GM19023 (cell line): ENCODE data around the gene ZNF140.

Source experiments
- ATAC-seq: cut with Tn5 transposase; IDR thresholded peaks from one replicate; pipeline ENCODE4 v1.9.1; 2021; ENCODE audit warnings: mild to moderate bottlenecking, moderate library complexity; ENCODE audit not compliant: unreplicated experiment

Gene ZNF140

DNA sequence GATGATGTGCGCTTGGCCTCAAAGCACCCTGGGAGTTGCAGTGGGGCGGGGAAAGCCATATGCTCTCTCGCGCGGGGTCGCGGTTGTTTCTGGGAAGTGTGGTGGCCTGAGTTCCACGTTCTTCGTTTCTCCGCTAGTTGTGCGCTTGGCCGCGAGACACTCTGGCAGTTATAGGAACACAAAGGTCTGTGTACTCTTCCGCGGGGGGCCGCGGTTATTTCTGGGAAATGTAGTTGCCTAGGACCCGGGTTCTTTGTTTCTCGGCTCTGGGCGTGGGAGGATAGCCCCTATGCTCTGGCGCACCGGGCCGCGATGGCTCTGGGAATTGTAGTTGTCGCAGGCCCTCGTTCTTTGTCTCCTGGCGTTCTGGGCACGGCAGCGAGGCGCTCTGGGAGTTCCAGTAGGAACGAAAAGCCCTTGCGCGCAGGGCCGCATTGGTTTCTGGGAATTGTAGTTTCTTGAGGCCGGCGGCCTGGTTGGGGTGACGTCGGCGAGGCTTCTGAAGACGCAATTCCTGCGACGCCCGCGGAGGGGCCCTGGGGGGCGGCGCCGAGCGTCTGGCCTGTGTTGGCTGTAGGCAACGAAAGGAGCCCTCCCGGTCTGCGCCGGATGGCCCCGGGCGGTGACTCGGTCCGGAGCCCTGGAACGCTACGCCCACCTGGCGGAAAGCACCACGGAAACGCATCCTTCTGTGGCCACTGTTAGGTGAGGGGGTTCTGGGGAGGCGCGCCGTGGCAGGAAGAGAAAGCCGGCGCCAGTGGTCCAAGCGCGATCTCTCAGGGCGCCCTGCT, at the start of gene ZNF140:
Gene ZNF140, plus strand, starts transcription at position 556 of the 791 bp plus-strand sequence. CDS start 398 bp downstream, outside the sequence.
- ATAC-seq = peak; percentile 77

DNA sequence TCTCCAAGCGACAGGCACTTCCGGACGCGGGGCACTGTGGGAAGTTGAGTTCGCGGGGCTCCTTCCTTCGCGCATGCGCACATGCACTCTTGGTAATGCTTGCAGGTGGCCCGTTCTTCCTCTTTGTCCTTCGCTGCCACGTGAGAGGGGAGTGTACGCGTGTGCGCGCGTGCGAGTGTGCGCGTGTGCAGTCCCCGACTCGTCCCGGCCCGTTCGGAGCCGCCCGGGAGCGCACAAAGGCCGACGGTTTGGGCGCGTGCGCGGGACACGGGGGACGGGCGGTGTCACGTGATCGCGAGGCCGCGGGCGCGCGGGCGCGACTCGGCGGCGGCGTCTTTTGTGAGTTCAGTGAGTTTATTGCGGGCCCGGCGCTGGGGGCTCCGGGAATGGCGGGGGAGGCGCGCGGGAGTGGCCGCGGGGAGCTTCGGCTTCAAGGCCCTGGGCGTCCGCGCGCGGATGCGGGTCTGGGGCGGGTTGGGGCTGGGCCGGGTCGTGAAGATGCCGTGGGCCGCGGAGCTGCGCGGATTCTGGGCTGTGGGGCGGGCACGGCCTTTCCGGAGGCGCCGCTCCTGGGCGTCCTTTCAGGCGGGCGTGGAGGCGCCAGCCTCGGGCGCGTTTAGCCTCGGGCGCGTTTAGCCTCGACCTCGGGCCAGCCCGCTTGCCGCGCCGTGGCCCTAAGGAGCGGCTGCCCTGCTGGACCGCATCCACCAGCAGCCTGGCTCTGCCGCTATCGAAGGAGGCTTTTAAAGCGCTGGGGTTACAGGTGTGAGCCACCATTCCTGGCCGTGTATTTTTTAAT, 43.3 kb upstream of the ZNF140 start, which contains the start of gene ZNF84:
Gene ZNF84, plus strand, starts transcription at position 303 of the 799 bp plus-strand sequence. CDS start 3,959 bp downstream, outside the sequence.
- peak; percentile 94 for ATAC-seq

DNA sequence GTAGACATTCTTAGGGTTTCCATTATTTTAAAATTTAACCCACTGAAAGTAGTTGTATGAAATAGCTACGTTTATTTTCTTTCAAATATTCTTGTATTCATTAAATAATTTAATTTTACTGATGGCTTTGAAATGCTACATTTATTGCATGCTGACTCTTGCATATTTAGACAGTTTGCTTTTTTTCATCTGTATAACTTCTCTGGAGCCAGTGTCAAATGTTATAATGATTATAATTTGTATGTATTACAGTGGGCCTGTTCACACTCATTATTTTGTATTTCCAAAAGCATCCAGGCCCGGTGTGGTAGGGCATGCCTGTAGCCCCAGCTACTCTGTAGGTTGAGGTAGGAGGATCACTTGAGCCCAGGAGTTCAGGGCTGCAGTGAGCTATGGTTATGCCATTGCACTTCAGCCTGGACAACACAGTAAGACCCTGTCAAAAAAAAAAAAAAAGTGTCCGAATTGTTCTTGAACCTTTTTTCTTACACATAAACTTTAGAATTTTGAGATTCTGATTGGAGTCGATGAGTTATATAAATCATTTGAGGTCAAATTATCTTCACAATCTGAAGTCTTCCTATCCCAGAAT, 42.5 kb upstream of the ZNF140 start:
- no peak for ATAC-seq

DNA sequence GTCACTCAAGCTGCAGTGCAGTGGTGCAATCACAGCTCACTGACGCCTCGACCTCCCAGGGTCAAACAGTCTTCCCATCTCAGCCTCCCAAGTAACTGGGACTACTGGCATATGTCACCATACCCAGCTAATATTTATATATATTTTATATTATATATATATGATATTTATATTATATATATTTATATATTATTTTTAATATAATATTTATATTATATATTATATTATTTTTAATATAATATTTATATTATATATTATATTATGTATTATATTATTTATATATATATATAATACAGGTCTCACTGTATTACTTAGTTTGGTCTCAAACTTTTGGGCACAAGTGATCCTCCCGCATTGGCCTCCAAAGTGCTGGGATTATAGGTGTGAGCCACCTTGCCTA, 34.0 kb upstream of the ZNF140 start:
- no peak for ATAC-seq

DNA sequence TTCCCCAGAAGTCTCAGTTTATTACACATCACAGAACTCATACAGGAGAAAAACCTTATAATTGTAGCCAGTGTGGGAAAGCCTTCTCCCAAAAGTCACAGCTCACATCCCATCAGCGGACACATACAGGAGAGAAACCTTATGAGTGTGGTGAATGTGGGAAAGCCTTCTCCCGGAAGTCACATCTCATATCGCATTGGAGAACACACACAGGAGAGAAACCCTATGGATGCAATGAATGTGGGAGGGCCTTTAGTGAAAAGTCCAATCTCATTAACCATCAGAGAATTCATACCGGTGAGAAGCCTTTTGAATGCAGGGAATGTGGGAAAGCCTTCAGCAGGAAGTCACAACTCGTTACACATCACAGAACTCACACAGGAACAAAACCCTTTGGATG, 23.3 kb upstream of the ZNF140 start:
- no peak for ATAC-seq

DNA sequence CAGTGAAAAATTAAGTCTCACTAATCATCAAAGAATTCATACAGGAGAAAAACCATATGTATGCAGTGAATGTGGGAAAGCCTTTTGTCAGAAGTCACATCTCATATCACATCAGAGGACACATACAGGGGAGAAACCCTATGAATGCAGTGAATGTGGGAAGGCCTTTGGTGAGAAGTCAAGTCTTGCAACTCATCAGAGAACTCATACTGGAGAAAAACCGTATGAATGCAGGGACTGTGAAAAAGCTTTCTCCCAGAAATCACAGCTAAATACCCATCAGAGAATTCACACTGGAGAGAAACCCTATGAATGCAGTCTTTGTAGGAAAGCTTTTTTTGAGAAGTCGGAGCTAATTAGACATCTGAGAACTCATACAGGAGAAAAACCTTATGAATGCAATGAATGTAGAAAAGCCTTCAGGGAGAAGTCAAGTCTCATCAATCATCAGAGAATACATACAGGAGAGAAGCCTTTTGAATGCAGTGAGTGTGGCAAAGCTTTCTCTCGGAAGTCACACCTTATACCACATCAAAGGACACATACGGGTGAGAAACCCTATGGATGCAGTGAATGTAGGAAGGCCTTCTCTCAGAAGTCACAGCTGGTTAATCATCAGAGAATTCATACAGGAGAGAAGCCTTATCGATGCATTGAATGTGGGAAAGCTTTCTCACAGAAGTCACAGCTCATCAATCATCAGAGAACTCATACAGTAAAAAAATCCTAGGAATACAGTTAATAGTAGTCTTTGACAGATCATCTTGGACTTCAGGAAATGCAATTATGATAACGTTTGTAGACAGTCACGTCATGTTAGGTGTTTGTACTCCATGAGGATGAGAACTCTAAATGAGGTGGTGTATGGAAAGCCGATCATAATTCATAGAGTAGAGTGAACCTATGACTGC, 22.3 kb upstream of the ZNF140 start:
- ATAC-seq = no peak

DNA sequence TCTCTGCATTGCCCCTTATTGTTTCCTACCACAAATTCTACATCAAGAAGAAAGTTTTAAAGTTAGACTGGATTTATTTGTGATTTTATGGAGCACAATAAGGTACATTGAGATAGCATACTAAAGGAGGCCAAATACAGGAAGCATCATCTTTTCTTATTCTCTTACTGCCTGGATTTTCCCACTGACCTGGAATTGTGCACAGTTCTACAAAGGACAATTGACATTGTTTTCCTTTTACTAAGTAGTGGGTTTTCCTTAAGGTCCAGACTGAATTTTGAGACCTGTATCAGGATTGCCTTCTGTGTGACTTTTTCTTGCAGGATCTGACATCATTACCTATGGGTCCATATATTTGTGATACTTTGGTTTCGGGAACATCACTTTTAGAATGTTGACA, 18.8 kb upstream of the ZNF140 start:
- ATAC-seq = no peak

DNA sequence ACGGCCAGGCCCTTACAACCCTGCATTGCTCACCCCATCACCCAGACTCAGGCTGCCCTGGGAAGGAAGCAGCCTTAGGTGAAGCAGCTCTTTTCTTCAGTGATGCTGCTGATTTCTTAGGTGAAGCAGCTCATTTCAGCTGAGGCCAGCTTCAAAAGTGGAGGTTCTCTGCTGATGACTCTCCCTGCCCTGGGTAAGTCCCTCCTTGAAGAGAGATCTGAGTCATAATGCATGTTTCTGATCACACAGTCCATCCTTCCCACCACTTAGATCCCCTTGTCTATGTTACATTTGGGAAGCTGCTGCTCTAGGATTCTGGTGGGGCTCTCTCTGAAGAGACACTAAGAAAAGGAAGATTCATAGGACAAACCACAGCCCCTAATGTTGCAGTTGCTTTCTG, 17.2 kb upstream of the ZNF140 start:
- no peak for ATAC-seq

DNA sequence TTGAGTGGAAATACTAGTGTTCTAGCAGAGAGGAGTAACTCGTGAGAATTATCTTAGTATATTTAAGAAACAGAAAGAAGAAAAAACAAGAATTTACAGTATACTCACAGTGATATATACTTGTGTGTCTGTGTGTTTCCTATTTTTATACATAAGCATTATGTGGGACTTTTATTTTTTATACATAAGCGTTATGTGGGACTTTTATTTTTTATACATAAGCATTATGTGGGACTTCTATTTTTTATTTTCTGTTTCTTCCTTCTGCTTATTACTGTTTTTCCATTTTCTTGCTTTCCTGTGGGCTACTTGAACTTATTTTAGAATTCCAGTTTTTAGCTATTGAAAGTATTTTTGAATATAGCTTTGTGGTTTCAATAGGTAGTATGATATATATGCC, 6.9 kb upstream of the ZNF140 start:
- ATAC-seq = no peak

DNA sequence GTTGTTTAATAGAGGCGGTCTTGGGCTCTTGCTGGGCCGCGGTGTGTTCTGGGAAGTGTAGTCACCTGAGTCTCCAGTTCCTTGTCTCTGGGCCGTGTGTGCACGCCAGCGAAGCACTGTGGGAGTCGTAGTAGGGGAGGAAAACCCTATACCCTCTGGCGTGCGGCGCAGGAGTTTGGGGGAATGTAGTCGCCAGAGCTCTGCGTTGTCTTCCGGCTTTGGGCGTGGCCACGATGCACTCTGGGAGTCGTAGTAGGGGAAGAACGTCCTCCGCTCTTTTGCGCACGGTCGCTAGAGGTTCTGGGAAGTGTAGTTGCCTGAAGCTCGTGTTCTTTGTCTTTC, 726 bp upstream of the ZNF140 start:
- peak; percentile 81 for ATAC-seq

DNA sequence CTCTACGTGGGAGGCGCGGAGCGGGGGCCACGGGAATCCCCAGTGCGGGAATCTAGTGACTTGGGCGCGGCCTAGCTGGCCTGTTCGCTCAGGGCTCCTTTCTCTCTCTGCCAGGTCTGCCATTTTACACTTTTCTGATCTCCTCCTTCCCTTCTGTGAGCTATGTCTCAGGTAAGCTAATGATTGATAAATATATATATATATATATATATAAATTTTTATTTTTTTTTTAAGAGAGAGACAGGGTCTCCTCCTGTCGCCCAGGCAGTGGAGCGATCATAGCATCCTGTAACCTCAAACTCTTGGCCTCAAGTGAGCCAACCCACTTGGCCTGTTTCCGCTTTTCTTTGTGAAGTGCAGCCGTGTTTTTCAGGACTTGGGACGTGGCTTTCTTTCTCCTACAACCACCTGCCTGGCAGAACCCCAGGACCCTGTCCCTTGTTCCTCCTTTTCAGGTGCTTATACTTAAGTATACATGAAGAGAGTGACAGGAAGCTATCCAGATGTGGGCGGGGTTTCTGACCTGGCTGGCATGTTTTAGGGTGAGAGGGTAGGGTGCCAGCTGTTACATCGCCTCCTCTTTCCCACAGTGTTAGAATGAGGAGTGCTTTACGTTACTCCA, 547 bp downstream of the ZNF140 start:
- no peak for ATAC-seq

DNA sequence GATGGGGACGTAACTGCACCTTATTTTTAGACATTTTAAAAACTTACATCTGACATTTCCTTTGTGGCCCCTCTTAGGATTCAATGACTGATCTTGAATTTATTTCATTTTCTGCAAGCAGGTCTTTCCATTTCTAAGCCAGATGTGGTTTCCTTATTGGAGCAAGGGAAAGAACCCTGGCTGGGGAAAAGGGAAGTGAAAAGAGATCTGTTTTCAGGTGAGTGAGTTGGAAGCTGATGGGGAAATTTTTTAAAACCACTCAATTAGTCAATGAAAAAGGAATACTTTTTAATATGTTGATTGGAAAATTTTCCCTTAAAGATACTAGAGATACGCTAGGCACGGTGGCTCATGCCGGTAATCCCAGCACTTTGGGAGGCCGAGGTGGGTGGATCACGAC, 2.6 kb downstream of the ZNF140 start:
- no peak for ATAC-seq

DNA sequence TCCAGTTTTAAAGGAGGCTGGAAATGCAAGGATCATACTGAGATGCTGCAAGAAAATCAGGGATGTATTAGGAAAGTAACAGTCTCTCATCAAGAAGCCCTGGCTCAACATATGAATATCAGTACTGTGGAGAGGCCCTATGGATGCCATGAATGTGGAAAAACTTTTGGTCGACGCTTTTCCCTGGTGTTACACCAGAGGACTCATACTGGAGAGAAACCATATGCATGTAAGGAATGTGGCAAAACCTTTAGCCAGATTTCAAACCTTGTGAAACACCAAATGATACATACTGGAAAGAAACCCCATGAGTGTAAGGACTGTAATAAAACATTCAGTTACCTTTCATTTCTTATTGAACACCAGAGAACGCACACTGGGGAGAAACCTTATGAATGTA, 24.9 kb downstream of the ZNF140 start:
- no peak for ATAC-seq

DNA sequence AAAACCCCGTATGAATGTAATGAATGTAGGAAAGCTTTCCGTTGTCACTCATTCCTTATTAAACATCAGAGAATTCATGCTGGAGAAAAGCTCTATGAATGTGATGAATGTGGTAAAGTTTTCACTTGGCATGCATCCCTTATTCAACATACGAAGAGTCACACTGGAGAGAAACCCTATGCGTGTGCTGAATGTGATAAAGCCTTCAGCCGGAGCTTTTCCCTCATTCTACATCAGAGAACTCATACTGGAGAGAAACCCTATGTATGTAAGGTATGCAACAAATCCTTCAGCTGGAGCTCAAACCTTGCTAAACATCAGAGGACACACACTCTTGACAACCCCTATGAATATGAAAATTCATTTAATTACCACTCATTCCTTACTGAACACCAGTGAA, 25.5 kb downstream of the ZNF140 start:
- ATAC-seq = no peak

DNA sequence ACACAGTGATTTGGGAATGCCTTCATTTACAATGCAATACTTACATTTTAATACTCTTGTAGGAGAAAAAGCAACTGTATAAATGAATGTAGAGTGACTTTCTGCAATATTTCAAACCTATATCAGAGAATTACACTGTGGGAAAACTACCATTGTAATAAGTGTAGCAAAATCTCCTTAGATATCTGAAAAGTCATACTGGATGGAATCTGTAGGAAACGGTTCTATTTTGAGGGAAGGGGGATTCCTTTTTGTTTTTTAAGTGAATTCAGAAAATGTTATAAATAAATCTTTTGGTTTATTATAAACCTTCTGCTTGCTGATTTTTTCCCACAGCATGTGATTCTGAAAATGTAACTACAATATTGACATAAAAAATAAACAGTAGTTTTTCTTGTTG, 26.4 kb downstream of the ZNF140 start:
- ATAC-seq = no peak

DNA sequence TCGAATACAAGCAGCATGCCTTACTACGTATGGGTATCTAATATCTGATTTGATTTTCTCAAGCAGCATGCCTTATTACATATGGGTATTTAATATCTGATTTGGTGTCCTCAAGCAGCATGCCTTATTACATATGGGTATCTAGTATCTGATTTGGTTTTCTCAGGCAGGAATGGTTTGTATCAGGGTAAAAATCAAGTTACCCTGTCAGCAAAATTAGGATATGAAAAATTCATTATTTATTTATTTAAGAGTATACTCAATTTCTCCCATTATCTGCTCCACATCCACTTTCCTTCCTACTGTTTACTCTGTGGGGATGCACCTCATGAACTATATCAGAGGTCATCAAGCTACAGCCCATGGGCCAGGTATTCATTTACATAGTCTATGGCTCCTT, 27.4 kb downstream of the ZNF140 start:
- ATAC-seq = no peak

DNA sequence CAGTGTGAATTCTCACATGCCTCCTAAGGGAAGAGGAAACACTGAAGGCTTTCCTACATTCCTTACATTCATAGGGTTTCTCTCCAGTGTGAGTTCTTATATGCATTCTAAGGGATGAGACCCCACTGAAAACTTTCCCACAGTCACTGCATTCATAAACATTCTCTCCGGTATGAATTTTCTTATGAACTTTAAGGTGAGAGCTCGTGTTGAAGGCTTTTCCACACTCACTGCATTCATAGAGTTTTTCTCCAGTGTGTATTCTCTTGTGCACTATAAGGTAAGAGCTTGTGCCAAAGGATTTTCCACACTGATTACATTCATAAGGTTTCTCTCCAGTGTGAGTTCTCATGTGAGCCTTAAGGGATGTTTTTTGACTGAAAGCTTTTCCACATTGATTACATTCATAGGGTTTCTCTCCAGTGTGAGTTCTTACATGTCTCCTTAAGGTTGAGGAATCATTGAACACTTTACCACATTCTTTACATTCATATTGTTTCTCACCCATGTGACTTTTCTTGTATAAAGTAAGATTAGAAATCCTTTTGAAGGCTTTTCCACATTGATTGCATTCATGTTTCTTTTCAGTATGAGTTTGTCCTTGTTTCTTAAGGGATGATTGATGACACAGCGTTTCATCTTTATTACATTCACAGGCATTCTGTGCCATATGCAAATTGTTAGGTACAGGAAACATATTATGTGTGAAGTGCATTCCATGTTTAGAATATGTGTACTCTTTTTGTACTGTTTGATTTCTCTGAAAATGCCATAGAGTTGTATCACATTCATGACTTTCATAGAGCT, 39.9 kb downstream of the ZNF140 start:
- ATAC-seq = no peak

DNA sequence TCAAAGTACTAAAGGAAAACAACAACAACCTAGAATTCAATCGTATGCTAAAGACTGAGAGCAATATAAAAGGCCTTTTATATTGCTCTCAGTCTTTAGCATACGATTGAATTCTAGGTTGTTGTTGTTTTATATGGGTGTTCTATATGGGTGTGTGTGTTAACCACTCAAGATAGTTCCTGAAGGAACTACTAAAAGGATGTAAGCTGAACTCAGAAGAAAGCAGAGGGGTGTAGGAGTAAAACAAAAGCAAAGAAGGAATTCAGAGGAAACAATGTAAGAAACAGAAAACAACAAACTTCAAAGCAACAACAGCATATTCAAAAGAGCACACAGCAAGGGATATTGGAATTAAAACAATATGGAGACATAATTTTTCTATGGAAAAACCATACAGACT, 44.0 kb downstream of the ZNF140 start:
- no peak for ATAC-seq

DNA sequence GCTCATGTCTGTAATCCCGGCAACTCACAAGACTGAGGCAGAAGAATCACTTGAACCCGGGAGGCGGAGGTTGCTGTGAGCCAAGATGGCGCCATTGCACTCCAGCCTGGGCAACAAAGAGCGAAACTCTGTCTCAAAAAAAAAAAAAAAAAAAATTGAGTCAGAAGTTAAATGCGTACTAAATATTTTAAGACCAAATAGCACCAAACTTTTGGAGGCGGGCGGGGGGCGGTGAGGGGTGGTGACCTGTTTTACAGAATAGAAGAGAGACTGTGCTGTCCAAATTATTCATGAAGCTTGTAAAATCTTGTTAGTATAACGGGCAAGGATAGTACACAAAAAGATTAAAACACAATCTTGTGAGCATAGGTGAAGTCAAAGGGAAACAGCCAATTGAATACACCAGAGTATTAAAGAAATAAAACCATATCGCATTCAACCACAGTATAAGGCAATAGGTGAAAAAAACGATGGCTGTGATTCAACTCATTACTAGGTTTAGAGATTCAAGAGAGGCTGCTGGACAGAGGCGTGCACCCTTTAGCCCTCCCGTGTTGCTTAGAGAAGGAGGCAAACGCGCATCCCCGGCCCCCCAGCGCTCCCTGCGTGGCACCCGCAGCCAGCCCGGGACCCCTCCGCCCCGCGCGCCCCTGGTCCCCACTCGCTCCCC, 48.8 kb downstream of the ZNF140 start:
- ATAC-seq = no peak
